ENCODE results near the gene HPF1. TPM values are rescaled to one million over a fixed set of nuclear protein-coding genes. Genes with fewer than 3 reads are reported as not detected.
A peak's percentile ranks its signal among the peaks of the same experiment; 100 is the strongest.

HPF1 gene
- total and polyA plus RNA-seq, 2 of the 13 experiments (the other 11 are each of a cell fraction or from before 2014, with no cell fraction given) = 5.1 to 14.8 TPM

- TF ChIP-seq, protein P1, sequence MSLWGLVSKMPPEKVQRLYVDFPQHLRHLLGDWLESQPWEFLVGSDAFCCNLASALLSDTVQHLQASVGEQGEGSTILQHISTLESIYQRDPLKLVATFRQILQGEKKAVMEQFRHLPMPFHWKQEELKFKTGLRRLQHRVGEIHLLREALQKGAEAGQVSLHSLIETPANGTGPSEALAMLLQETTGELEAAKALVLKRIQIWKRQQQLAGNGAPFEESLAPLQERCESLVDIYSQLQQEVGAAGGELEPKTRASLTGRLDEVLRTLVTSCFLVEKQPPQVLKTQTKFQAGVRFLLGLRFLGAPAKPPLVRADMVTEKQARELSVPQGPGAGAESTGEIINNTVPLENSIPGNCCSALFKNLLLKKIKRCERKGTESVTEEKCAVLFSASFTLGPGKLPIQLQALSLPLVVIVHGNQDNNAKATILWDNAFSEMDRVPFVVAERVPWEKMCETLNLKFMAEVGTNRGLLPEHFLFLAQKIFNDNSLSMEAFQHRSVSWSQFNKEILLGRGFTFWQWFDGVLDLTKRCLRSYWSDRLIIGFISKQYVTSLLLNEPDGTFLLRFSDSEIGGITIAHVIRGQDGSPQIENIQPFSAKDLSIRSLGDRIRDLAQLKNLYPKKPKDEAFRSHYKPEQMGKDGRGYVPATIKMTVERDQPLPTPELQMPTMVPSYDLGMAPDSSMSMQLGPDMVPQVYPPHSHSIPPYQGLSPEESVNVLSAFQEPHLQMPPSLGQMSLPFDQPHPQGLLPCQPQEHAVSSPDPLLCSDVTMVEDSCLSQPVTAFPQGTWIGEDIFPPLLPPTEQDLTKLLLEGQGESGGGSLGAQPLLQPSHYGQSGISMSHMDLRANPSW (CRISPR knock-in tag; IDR thresholded peaks at IDR 0.05; ENCODE audit: borderline replicate concordance) = no peak
- TF ChIP-seq MTA1 (CRISPR knock-in tag; IDR thresholded peaks at IDR 0.05; ENCODE audit: borderline replicate concordance) (no peak), ZNF326 (CRISPR knock-in tag; IDR thresholded peaks at IDR 0.05; ENCODE audit: borderline replicate concordance) (no peak), ZNF687 (CRISPR knock-in tag; IDR thresholded peaks at IDR 0.05) (peak; percentile 88), MTF2 (CRISPR knock-in tag; IDR thresholded peaks at IDR 0.05; ENCODE audit: borderline replicate concordance) (0 out of 2 replicates have a peak, but pooled peaks have one; percentile 31), KDM2A (CRISPR knock-in tag; IDR thresholded peaks at IDR 0.05; ENCODE audit: borderline replicate concordance, low read depth) (peak; percentile 95), HDAC6 (IDR thresholded peaks at IDR 0.05; ENCODE audit: low read depth, low read length) (no peak), ZNF10 (CRISPR knock-in tag; IDR thresholded peaks at IDR 0.05; ENCODE audit: borderline replicate concordance, low read depth) (no peak), HDAC2 (CRISPR knock-in tag; IDR thresholded peaks at IDR 0.05) (peak; percentile 63; the same call in 1 of the 2 replicates), FOXK1 (CRISPR knock-in tag; IDR thresholded peaks at IDR 0.05; ENCODE audit: borderline replicate concordance, low read depth) (peak; percentile 36; the same call in 1 of the 2 replicates), ZNF331 (CRISPR knock-in tag; IDR thresholded peaks at IDR 0.05) (peak; percentile 22; the same call in 1 of the 2 replicates), TFDP2 (CRISPR knock-in tag; IDR thresholded peaks at IDR 0.05) (peak; percentile 94), BCL3 (CRISPR knock-in tag; IDR thresholded peaks at IDR 0.05) (no peak; the same call in 1 of the 2 replicates), ZNF839 (CRISPR knock-in tag; IDR thresholded peaks at IDR 0.05; ENCODE audit: borderline replicate concordance) (no peak), ZNF598 (CRISPR knock-in tag; IDR thresholded peaks at IDR 0.05; ENCODE audit: borderline replicate concordance) (0 out of 2 replicates have a peak, but pooled peaks have one; percentile 16), CAMTA2 (CRISPR knock-in tag; IDR thresholded peaks at IDR 0.05; ENCODE audit: borderline replicate concordance) (no peak), SAP130 (CRISPR knock-in tag; IDR thresholded peaks at IDR 0.05; ENCODE audit: low read depth) (peak; percentile 81)
- TF ChIP-seq, protein P2, sequence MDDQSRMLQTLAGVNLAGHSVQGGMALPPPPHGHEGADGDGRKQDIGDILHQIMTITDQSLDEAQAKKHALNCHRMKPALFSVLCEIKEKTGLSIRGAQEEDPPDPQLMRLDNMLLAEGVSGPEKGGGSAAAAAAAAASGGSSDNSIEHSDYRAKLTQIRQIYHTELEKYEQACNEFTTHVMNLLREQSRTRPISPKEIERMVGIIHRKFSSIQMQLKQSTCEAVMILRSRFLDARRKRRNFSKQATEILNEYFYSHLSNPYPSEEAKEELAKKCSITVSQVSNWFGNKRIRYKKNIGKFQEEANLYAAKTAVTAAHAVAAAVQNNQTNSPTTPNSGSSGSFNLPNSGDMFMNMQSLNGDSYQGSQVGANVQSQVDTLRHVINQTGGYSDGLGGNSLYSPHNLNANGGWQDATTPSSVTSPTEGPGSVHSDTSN (CRISPR knock-in tag; IDR thresholded peaks at IDR 0.05; ENCODE audit: borderline replicate concordance) = no peak
Observed at GRCh38 chr4:169757575-169758184, at the start of gene HPF1 (continued).

All from HepG2 (cell line).